ENCODE measurements around the gene POLR2E.
A peak's percentile ranks its signal among the peaks of the same experiment; 100 is the strongest.

POLR2E gene

DNA sequence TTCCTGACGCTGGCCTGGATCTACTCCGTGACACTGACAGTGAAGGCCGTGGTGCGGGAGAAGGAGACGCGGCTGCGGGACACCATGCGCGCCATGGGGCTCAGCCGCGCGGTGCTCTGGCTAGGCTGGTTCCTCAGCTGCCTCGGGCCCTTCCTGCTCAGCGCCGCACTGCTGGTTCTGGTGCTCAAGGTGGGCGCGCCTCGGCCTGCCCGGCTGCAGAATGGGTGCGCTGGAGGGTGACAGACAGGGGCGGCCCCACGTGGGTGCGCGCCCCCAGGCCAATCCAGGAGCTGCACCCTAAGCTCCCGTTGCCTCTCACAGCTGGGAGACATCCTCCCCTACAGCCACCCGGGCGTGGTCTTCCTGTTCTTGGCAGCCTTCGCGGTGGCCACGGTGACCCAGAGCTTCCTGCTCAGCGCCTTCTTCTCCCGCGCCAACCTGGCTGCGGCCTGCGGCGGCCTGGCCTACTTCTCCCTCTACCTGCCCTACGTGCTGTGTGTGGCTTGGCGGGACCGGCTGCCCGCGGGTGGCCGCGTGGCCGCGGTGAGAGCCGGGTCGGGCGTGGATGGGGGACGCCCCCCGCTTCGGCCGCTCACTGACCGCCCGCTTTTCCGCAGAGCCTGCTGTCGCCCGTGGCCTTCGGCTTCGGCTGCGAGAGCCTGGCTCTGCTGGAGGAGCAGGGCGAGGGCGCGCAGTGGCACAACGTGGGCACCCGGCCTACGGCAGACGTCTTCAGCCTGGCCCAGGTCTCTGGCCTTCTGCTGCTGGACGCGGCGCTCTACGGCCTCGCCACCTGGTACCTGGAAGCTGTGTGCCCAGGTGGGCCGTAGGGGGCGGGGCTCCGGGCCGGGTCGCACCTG is 48.1 kb downstream of the POLR2E start:
- DNase-seq = peak in 1 of 5 experiments; percentile 75

DNA sequence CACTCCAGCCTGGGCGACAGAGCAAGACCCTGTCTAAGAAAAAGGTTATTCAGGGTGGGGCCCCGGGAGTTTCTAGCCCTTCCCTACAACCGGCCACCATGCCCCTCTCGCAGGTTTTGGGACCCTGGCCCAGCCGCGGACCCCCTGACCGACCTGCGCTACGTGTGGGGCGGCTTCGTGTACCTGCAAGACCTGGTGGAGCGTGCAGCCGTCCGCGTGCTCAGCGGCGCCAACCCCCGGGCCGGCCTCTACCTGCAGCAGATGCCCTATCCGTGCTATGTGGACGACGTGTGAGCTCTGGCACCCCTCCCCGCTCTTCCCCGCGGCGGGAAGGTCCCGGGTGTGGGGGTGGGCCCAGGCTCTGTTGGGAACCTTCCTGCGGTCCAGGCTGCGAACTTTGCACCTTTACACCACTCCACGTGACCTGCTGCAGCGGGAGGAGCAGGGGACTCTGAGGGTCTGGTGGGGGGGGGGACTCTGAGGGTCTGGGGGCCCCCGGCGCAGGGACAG is 49.0 kb downstream of the POLR2E start:
- no peak for DNase-seq

- peak; percentile 43 to 82 (median 73) for DNase-seq
Measured at GRCh38 chr19:1045247-1045603, 50.0 kb downstream of the POLR2E start.

GRCh38 chr19:1042689-1043511 is 52.3 kb downstream of the POLR2E start:
- DNase-seq = no peak

GRCh38 chr19:1041835-1042685 is 53.1 kb downstream of the POLR2E start:
- no peak for DNase-seq

DNA sequence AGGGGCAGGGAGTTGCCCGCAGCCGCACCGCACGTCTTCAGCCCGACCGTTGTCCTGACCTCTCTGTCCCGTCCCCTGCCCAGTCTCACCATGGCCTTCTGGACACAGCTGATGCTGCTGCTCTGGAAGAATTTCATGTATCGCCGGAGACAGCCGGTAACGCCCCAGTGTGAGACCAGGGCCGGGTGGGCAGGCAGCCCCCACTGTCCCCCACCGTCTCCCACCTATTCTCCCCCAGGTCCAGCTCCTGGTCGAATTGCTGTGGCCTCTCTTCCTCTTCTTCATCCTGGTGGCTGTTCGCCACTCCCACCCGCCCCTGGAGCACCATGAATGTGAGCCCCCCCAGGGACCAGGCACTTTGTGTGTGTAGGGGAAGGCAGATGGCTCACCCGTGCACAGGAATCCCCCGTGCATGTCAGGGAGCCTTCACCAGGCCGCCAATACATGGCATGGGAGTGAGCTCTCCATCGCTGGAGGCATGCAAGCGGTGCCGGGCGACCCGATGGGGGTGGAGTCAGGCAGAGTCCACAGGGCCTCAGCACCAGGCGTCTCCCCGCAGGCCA is 53.8 kb downstream of the POLR2E start:
- DNase-seq = no peak

- DNase-seq = peak; percentile 73 to 97 (median 88)
Measured at GRCh38 chr19:1040476-1041271, 54.5 kb downstream of the POLR2E start.

GRCh38 chr19:1039646-1040475 is 55.3 kb downstream of the POLR2E start, which contains the start of gene ABCA7:
Gene ABCA7 (plus strand): TSS chr19:1040107. CDS start chr19:1041362, 1,255 bp downstream.
- DNase-seq = peak; percentile 98 to 100 (median 99)

DNA sequence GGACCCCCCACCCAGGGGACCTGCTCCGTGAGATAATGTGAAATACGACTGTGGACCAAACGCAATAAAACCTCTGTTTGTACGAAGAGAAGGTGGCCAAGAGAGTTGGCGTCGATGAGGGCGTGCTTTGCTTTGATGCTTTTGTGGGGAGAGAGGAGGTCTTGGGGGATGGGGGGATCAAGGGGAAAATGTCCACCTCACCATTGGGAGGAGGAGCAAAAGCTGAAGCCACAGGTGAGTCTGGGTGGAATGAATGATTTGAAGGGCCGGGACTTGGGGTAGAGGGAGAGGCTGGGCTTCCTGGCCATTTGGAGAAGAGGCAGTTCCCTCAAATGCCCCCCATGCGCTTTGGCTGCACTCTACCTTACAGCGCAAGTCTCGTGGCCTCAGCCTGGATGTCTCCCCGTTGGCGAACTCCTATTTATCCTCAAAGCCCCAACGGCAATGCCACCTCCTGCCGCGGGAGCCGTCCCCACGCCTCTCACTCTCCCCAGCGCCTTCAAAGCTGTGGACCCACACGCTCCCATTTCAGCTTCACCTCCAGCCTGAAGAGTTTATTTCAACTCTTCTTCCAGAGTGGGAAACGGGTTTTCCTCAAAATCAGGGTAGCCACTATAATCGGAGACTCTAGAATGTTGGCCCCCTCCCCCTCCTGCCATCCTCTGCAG is 56.1 kb downstream of the POLR2E start:
- no peak for DNase-seq

DNA sequence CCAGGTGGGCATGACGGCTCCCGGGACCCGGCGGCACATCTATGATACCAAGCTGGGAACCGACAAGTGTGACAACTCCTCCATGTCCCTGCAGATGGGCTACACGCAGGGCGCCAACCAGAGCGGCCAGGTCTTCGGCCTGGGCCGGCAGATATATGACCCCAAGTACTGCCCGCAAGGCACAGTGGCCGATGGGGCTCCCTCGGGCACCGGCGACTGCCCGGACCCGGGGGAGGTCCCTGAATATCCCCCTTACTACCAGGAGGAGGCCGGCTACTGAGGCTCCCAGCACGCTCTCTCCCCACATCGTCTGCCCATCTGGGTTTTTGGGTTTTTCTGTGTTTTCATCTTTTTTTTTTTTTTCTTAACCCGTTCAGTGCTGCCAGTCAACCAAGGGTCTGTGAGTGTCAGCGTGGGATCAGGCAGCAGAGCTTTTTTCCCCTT is 57.5 kb downstream of the POLR2E start:
- DNase-seq = no peak
